DMS114 treated with DMSO at 0.1 percent for 48 hours (cell line): ENCODE results near the gene CMIP.

Experiments used
- DNase-seq: peaks from one replicate; lab custom pipeline; 2025; ENCODE audit not compliant: unreplicated experiment; lab: John Stamatoyannopoulos, UW

Gene CMIP

GRCh38 chr16:81477697-81478693 lies 33.4 kb downstream of the CMIP start:
- DNase-seq, result no peak

GRCh38 chr16:81478876-81479511 lies 34.4 kb downstream of the CMIP start:
- no peak for DNase-seq

GRCh38 chr16:81480606-81481206 lies 36.1 kb downstream of the CMIP start:
- DNase-seq, result no peak

GRCh38 chr16:81481207-81481821 lies 36.7 kb downstream of the CMIP start:
- DNase-seq, result no peak

- no peak for DNase-seq
Measured at GRCh38 chr16:81482329-81483063, 37.9 kb downstream of the CMIP start.

GRCh38 chr16:81483064-81483969 lies 38.7 kb downstream of the CMIP start:
- no peak for DNase-seq

- DNase-seq, result no peak
Measured at GRCh38 chr16:81483970-81484595, 39.5 kb downstream of the CMIP start.

GRCh38 chr16:81484908-81485624 lies 40.5 kb downstream of the CMIP start:
- no peak for DNase-seq

GRCh38 chr16:81485824-81486539 lies 41.4 kb downstream of the CMIP start:
- DNase-seq, result no peak

- DNase-seq, result no peak
Measured at GRCh38 chr16:81486540-81487061, 42.0 kb downstream of the CMIP start.

- no peak for DNase-seq
Measured at GRCh38 chr16:81487301-81487720, 42.7 kb downstream of the CMIP start.

- DNase-seq, result no peak
Measured at GRCh38 chr16:81488687-81489411, 44.2 kb downstream of the CMIP start.

- DNase-seq, result no peak
Measured at GRCh38 chr16:81489547-81490267, 45.1 kb downstream of the CMIP start.

GRCh38 chr16:81491541-81492188 lies 47.1 kb downstream of the CMIP start:
- DNase-seq, result no peak

- DNase-seq, result no peak
Measured at GRCh38 chr16:81492311-81492761, 47.7 kb downstream of the CMIP start.
